Right lobe of liver (tissue), 6 donors: ENCODE data around the gene KAZN. TPM values are rescaled to one million over a fixed set of nuclear protein-coding genes. Genes with fewer than 3 reads are reported as not detected.
A peak's percentile ranks its signal among the peaks of the same experiment; 100 is the strongest.

Source experiments
- ATAC-seq, 4 donors: fragments of 200-7000 bp; cut with Tn5 transposase; one replicate each; pipeline ENCODE4 v1.9.1; 2020; ENCODE audit warnings: mild to moderate bottlenecking in 4 of 4, moderate library complexity in 4 of 4
- DNase-seq, 3 donors: peaks; one replicate each; pipeline ENCODE4 v3.0.0-alpha.2; 2020
- H3K27ac ChIP-seq, 3 donors: fragments of 200-600 bp; one replicate each; pipeline ENCODE4 v1.8.0; 2022
- H3K27me3 ChIP-seq, 2 donors: fragments of 200-600 bp; one replicate each; pipeline ENCODE4 v1.8.0; 2022
- H3K36me3 ChIP-seq, 4 donors: fragments of 200-600 bp; sonication (generic) in 1 of 4; one replicate each; pipeline versions ENCODE4 v1.5.1 to v1.8.0; 2017 to 2022; ENCODE audit warnings: control low read depth in 1 of 4
- H3K4me1 ChIP-seq, 4 donors: fragments of 200-600 bp; sonication (generic) in 1 of 4; one replicate each; pipeline versions ENCODE4 v1.5.1 to v1.8.0; 2017 to 2022; ENCODE audit warnings: control low read depth in 1 of 4
- H3K4me3 ChIP-seq, 3 donors: fragments of 200-600 bp; one replicate each; pipeline ENCODE4 v1.8.0; 2022
- H3K9me3 ChIP-seq, 4 donors: fragments of 200-600 bp; sonication (generic) in 1 of 4; one replicate each; pipeline versions ENCODE4 v1.5.1 to v1.8.0; 2017 to 2022; ENCODE audit warnings: control low read depth in 1 of 4
- POLR2A ChIP-seq: fragments of 450-650 bp; IDR thresholded peaks from one replicate; pipeline ENCODE4 v1.6.1; 2017; ENCODE audit warnings: antibody characterized with exemption, mild to moderate bottlenecking
- WGBS: methylation state at CpG from one replicate; pipeline ENCODE4 v1.1.6; 2018; ENCODE audit warnings: low coverage, low lambda C conversion rate; ENCODE audit not compliant: insufficient coverage; ENCODE audit errors: missing lambda C conversion rate; 5-methylcytosine and 5-hydroxymethylcytosine counted together
- intact Hi-C, 2 donors: fragments of 100-400 bp; cut with DNase I; formaldehyde crosslinking; loops; one replicate each; pipeline versions ENCODE4 v1.11.2 to v1.14.1; 2022
- total RNA-seq, 6 experiments: library from RNA; depleted of rRNA in 2 of 6; stranded (reverse); fragments of >200 nt in 2 of 6; fragmentation: NEBNext Ultra II Directional in 3 of 6; extraction: Animal tissue kit (Norgen Biotek cat#: 25700) in 3 of 6; gene quantifications; one replicate each; pipeline versions ENCODE4 v1.1.0 to v1.2.4, GENCODE V29; 2016 to 2023
- TF ChIP-seq, protein P1 (sequence below), 4 donors: fragments of 200-600 bp in 3 of 4; fragments of 450-650 bp in 1 of 4; IDR thresholded peaks; one replicate each; pipeline versions ENCODE4 v1.5.1 to v1.8.0; 2016 to 2022; ENCODE audit warnings: antibody characterized with exemption in 4 of 4, mild to moderate bottlenecking in 2 of 4
- donor health status: DM: no; HTN: yes; CAD: no.
- donor health status: DM: no; HTN: no; CAD: no.
- donor health status: DM: no; HTN: no; CAD: no.
- donor health status: DM: no; HTN: yes; CAD: no.
- donor health status: DM: no; HTN: yes; CAD: no.

Gene KAZN
- total RNA-seq, 6 experiments from 2014 or later: 1.5 to 7.2 (median 2.7) TPM

DNA sequence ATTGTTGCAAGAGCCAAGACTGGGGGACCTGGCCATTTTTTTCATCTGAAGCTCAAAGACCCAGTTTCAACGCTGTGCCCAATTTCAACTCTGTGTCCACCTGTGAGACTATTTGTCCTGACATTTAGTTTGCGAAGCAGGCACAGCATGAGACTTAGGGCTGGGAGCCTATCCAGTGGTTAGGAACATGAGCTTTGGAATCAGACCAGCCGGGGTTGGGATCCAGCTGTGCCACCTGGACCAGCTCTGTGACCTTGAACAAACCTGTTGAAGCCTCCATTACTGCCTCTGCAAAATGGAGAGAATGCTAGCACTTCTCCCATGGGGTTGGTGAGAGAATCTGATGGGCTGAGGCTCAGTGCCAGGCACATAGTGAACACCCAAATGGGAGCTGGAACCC, 348.9 kb downstream of the KAZN start:
- intact Hi-C loops: no loop called here
- H3K9me3 ChIP-seq: no peaks in the 10 kb centered on the region
- WGBS: 60% methylated on average over 1 of the region's 3 CpGs
- no peak overlapping the region for H3K27ac ChIP-seq
- DNase-seq (no peak), ATAC-seq (no peak)
- H3K36me3 ChIP-seq: no peaks in the 10 kb centered on the region
- no peak for TF ChIP-seq POLR2A
- TF ChIP-seq, protein P1, sequence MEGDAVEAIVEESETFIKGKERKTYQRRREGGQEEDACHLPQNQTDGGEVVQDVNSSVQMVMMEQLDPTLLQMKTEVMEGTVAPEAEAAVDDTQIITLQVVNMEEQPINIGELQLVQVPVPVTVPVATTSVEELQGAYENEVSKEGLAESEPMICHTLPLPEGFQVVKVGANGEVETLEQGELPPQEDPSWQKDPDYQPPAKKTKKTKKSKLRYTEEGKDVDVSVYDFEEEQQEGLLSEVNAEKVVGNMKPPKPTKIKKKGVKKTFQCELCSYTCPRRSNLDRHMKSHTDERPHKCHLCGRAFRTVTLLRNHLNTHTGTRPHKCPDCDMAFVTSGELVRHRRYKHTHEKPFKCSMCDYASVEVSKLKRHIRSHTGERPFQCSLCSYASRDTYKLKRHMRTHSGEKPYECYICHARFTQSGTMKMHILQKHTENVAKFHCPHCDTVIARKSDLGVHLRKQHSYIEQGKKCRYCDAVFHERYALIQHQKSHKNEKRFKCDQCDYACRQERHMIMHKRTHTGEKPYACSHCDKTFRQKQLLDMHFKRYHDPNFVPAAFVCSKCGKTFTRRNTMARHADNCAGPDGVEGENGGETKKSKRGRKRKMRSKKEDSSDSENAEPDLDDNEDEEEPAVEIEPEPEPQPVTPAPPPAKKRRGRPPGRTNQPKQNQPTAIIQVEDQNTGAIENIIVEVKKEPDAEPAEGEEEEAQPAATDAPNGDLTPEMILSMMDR (IDR thresholded peaks at IDR 0.05): no peak
- no peaks in the 10 kb centered on the region for H3K4me1 ChIP-seq
- H3K27me3 ChIP-seq: no peaks in the 10 kb centered on the region
- peak overlapping the region in 2 of 3 donors; percentile 11 to 13 for H3K4me3 ChIP-seq

DNA sequence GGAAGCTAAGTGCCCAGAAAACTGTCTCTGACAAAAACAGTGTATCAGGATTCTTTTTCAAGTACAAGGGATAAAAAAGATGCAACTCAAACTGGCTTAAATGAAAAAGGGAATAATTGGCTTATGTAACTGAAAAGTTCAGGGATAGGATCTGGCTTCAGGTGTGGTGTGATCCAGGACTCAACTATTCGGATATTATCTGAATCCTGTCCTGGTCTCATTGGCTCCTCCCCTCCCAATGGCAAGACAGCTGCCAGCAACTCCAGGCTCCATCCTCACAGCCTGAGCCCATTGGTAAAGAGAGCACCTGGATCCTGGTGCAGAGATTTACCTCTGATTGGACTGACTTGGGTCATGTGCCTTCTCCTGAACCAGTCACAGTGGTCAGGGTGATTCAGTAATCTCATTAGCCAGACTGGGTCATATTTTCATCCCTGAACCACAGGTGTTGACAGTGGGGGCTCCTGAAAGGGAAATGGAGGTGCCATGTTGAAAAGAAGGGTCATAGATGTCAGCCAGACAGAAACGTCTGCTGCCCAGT, 349.7 kb downstream of the KAZN start:
- TF ChIP-seq, protein P1 (IDR thresholded peaks at IDR 0.05): no peak
- TF ChIP-seq POLR2A: no peak
- H3K27ac ChIP-seq: no peak overlapping the region
- no peaks in the 10 kb centered on the region for H3K9me3 ChIP-seq
- no peak overlapping the region for H3K4me3 ChIP-seq
- DNase-seq: no peak
- WGBS: 64% methylated on average over 2 of the region's 2 CpGs
- H3K4me1 ChIP-seq: no peaks in the 10 kb centered on the region
- no peaks in the 10 kb centered on the region for H3K36me3 ChIP-seq
- ATAC-seq: no peak
- intact Hi-C loops: no loop called here
- no peaks in the 10 kb centered on the region for H3K27me3 ChIP-seq

DNA sequence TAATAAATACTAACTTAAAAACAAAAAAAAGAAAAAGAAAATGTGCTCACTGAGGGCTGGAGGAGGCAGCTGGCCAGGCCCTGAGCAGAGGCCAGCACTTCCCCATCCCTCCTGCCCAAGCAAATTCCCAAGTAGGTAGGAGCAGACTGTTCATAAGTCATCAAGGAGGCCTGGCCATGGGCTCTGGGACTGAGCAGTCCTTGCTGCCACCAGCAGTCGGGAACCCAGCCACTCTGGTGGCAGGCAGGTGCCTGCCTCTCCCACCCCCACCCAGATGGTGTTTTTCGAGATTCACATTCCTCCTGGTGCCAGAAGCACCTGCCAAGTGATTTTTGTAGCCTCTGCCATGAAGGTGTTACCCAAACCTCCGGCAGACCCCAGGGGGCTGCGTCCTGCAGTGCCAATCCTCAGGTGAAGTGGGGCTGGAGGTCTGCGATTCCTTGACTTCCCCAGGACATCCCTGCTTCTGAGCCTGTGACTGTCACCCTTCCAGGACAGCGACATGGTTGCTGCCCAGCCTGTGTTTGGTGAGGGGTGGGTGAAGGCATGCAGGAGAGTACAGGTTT, 350.9 kb downstream of the KAZN start:
- DNase-seq (no peak), ATAC-seq (no peak)
- Histone ChIP-seq H3K4me3 (no peak overlapping the region), H3K27me3 (no peaks in the 10 kb centered on the region), H3K27ac (no peak overlapping the region), H3K36me3 (no peaks in the 10 kb centered on the region), H3K4me1 (no peaks in the 10 kb centered on the region), H3K9me3 (no peaks in the 10 kb centered on the region)
- WGBS: 100% methylated on average over 1 of the region's 6 CpGs
- TF ChIP-seq POLR2A: no peak
- TF ChIP-seq, protein P1 (IDR thresholded peaks at IDR 0.05): no peak
- intact Hi-C loops: no loop called here

DNA sequence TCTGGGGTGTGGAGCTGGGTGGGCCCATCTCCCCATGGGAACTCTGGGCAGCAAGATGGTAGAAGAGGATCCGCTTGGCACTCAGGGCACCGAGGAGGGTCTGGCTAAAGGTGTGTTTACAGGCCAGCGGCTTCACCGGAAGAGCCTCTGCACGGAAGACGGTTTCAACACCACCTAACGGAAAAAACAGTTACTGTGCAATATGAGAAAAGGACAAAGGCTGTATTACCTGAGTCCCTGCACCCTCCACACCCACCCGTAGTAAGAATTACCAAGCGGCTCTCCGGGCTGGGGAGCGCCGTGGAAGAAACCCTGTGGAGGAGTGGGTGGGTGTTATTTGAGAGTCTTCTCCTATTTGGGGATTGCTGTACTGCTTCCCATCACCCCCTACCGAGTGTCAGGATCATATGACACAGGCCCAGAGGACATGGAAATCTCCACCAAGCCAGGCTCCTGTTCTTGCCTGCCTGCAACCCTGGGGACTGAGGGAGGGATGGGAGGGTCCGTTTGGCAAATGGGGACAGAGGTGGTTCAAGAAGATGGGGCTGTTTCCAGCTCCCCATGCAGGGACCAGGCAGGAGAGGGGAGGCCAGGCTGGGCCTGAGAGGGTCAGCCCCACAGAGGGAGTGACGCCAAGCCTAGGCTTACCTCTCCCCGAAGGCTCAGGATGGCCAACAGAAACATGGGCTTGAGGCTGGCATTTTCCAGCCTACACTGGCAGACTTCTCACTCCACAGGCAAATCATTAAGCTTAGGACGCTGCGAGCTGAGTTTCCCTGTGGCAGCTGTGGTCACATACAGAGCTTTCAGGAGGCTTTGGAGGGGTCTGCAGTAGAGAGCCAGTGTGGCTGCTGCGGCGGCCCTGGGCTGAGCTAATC, 351.6 kb downstream of the KAZN start:
- Histone ChIP-seq H3K9me3 (no peaks in the 10 kb centered on the region), H3K4me3 (no peak overlapping the region), H3K27ac (no peak overlapping the region), H3K36me3 (no peaks in the 10 kb centered on the region), H3K4me1 (no peaks in the 10 kb centered on the region), H3K27me3 (no peaks in the 10 kb centered on the region)
- peak in 1 of 4 donors; percentile 23 for ATAC-seq
- intact Hi-C loops: no loop called here
- no peak for DNase-seq
- WGBS: 53% methylated on average over 9 of the region's 20 CpGs
- no peak for TF ChIP-seq POLR2A
- TF ChIP-seq, protein P1 (IDR thresholded peaks at IDR 0.05): no peak
